ENCODE data around the gene MYL6.

DNA sequence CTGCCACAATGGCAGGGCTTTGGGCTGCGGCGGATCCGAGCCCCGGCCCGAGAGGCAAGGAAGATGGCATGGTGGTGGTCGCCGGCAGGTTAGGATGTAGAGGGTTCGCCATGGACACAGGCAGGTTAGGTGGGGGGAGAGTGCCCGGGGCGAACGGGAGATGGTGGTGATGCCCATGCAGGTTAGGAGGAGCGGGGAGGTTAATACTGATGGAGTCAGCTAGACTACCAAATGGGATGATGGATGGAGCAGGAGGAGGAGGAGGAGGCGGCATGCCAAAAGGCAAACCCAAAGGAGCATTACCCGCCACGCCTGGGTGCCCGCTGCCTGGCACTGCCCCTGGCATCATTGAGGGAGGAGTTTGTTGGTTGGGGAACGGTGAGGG lies 6.2 kb downstream of the MYL6 start:
- TF ChIP-seq, protein P1, sequence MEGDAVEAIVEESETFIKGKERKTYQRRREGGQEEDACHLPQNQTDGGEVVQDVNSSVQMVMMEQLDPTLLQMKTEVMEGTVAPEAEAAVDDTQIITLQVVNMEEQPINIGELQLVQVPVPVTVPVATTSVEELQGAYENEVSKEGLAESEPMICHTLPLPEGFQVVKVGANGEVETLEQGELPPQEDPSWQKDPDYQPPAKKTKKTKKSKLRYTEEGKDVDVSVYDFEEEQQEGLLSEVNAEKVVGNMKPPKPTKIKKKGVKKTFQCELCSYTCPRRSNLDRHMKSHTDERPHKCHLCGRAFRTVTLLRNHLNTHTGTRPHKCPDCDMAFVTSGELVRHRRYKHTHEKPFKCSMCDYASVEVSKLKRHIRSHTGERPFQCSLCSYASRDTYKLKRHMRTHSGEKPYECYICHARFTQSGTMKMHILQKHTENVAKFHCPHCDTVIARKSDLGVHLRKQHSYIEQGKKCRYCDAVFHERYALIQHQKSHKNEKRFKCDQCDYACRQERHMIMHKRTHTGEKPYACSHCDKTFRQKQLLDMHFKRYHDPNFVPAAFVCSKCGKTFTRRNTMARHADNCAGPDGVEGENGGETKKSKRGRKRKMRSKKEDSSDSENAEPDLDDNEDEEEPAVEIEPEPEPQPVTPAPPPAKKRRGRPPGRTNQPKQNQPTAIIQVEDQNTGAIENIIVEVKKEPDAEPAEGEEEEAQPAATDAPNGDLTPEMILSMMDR (IDR thresholded peaks at IDR 0.05; ENCODE audit: low read length): no peak
- TF ChIP-seq EZH2phosphoT487 (IDR thresholded peaks at IDR 0.05; ENCODE audit: low read length): no peak
- TF ChIP-seq EZH2 (optimal IDR thresholded peaks at IDR 0.05; ENCODE audit: low read depth, low read length): no peak
